NOMO-1 (cell line): ENCODE results near the gene CFAP141.
A peak's percentile ranks its signal among the peaks of the same experiment; 100 is the strongest.
"Not testable (repeated sequence)": the region's sequence is repeated elsewhere in the genome, so short reads cannot be mapped to it uniquely, and the experiment has no call there.

Experiments used
- DNase-seq, 2 experiments: peaks; one replicate each; lab custom pipeline; 2025; ENCODE audit not compliant: unreplicated experiment in 2 of 2; lab: John Stamatoyannopoulos, UW

CFAP141 gene

GRCh38 chr1:154208677-154209388, 2.7 kb upstream of the CFAP141 start:
- DNase-seq: no peak

- no peak for DNase-seq
Observed at GRCh38 chr1:154207262-154207661, 1.1 kb upstream of the CFAP141 start.

- DNase-seq: not testable (repeated sequence)
Observed at GRCh38 chr1:154205778-154206177, 355 bp downstream of the CFAP141 start.

GRCh38 chr1:154199563-154199879, 6.6 kb downstream of the CFAP141 start:
- no peak for DNase-seq

GRCh38 chr1:154198756-154199562, 7.2 kb downstream of the CFAP141 start:
- peak in 1 of 2 experiments; percentile 60 for DNase-seq

- no peak for DNase-seq
Observed at GRCh38 chr1:154193821-154194220, 12.3 kb downstream of the CFAP141 start.

- DNase-seq: no peak
Observed at GRCh38 chr1:154192476-154192875, 13.7 kb downstream of the CFAP141 start.

- DNase-seq: peak; percentile 29 to 74
Observed at GRCh38 chr1:154191990-154192461, 14.1 kb downstream of the CFAP141 start, which contains the start of gene TPM3. Gene TPM3, minus strand, starts transcription at chr1:154192100. Its CDS starts 82 bp downstream, at chr1:154192018.

- no peak for DNase-seq
Observed at GRCh38 chr1:154190550-154190949, 15.6 kb downstream of the CFAP141 start.

GRCh38 chr1:154186852-154187501, 19.2 kb downstream of the CFAP141 start:
- DNase-seq: no peak

GRCh38 chr1:154186177-154186576, 20.0 kb downstream of the CFAP141 start:
- peak; percentile 36 to 83 for DNase-seq

GRCh38 chr1:154183046-154183915, 22.9 kb downstream of the CFAP141 start:
- peak; percentile 85 to 92 for DNase-seq

- DNase-seq: peak; percentile 97 to 98
Observed at GRCh38 chr1:154182344-154183045, 23.6 kb downstream of the CFAP141 start.

GRCh38 chr1:154181944-154182343, 24.2 kb downstream of the CFAP141 start:
- DNase-seq: no peak

- peak; percentile 77 to 91 for DNase-seq
Observed at GRCh38 chr1:154179946-154180687, 26.0 kb downstream of the CFAP141 start.

GRCh38 chr1:154178911-154179811, 27.0 kb downstream of the CFAP141 start:
- no peak for DNase-seq

GRCh38 chr1:154178013-154178412, 28.1 kb downstream of the CFAP141 start:
- no peak for DNase-seq

- no peak for DNase-seq
Observed at GRCh38 chr1:154176337-154176736, 29.8 kb downstream of the CFAP141 start.
